GM18870 (cell line): ENCODE data around the gene RASGRF1.

Experiments used
- ATAC-seq: cut with Tn5 transposase; IDR thresholded peaks from one replicate; pipeline ENCODE4 v1.9.1; 2021; ENCODE audit warnings: moderate library complexity; ENCODE audit not compliant: unreplicated experiment

Gene RASGRF1

GRCh38 chr15:78968114-78968513, 122.5 kb downstream of the RASGRF1 start:
- ATAC-seq = no peak

GRCh38 chr15:78960308-78960707, 130.3 kb downstream of the RASGRF1 start:
- no peak for ATAC-seq

GRCh38 chr15:78959360-78959759, 131.2 kb downstream of the RASGRF1 start:
- ATAC-seq = no peak

GRCh38 chr15:78957416-78958093, 133.0 kb downstream of the RASGRF1 start:
- no peak for ATAC-seq

GRCh38 chr15:78956937-78957336, 133.6 kb downstream of the RASGRF1 start:
- ATAC-seq = no peak

GRCh38 chr15:78955355-78955754, 135.2 kb downstream of the RASGRF1 start:
- no peak for ATAC-seq

- no peak for ATAC-seq
Measured at GRCh38 chr15:78951841-78952238, 138.7 kb downstream of the RASGRF1 start.

- no peak for ATAC-seq
Measured at GRCh38 chr15:78950902-78951840, 139.4 kb downstream of the RASGRF1 start.

GRCh38 chr15:78950343-78950742, 140.2 kb downstream of the RASGRF1 start:
- ATAC-seq = no peak

- ATAC-seq = no peak
Measured at GRCh38 chr15:78949461-78949860, 141.1 kb downstream of the RASGRF1 start.

GRCh38 chr15:78947506-78947905, 143.1 kb downstream of the RASGRF1 start:
- no peak for ATAC-seq

GRCh38 chr15:78946493-78946892, 144.1 kb downstream of the RASGRF1 start:
- no peak for ATAC-seq

GRCh38 chr15:78944669-78945407, 145.7 kb downstream of the RASGRF1 start, which contains the start of gene CTSH:
CTSH (minus strand) TSS chr15:78945046; CDS start chr15:78944981, 65 bp downstream.
- no peak for ATAC-seq

GRCh38 chr15:78944202-78944625, 146.4 kb downstream of the RASGRF1 start:
- no peak for ATAC-seq

GRCh38 chr15:78943692-78944091, 146.9 kb downstream of the RASGRF1 start:
- no peak for ATAC-seq

GRCh38 chr15:78942741-78943140, 147.8 kb downstream of the RASGRF1 start:
- no peak for ATAC-seq

- peak; percentile 68 for ATAC-seq
Measured at GRCh38 chr15:78938658-78939488, 151.7 kb downstream of the RASGRF1 start.

GRCh38 chr15:78937132-78937739, 153.3 kb downstream of the RASGRF1 start:
- ATAC-seq = no peak

GRCh38 chr15:78934655-78935023, 155.9 kb downstream of the RASGRF1 start:
- ATAC-seq = no peak
